NOMO-1 treated with dmso at 0.1 percent for 144 hours (cell line): ENCODE measurements around the gene FNDC11.
A peak's percentile ranks its signal among the peaks of the same experiment; 100 is the strongest.
"Not testable (repeated sequence)": the region's sequence is repeated elsewhere in the genome, so short reads cannot be mapped to it uniquely, and the experiment has no call there.

Experiments used
- DNase-seq: peaks from one replicate; lab custom pipeline; 2025; ENCODE audit not compliant: unreplicated experiment; lab: John Stamatoyannopoulos, UW

The FNDC11 gene

DNA sequence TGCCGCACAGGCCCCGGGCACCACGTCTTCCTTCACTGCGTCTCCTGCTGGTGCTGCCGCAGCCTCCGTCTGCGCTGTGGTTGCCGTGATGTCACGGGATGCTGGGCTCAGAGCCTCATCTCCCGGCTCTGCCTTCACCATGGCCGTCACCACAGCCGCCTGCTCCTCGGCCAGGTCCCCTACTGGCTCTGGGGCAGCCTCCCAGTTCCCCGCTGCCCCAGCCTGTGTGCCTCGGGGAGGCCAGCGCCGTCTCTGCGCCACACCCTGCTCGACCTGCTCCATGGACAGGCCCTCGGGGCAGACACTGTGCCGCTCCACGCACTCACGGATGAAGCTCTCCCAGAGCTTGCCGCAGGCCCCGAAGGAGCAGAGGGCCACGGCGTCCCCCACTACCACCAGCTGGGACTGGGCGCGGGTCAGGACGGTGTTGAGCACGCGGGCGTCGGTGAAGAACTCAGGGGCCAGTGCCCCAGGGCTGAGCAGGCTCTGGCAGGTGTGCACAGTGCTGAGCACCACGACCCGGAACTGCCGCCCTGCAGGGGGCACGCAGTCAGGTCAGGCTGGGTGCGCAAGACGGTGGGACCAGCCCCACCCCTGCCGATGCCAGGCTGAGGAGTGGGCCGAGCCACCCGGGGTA is 11.9 kb downstream of the FNDC11 start:
- no peak for DNase-seq

GRCh38 chr20:63566395-63567135 is 12.6 kb downstream of the FNDC11 start:
- no peak for DNase-seq

DNA sequence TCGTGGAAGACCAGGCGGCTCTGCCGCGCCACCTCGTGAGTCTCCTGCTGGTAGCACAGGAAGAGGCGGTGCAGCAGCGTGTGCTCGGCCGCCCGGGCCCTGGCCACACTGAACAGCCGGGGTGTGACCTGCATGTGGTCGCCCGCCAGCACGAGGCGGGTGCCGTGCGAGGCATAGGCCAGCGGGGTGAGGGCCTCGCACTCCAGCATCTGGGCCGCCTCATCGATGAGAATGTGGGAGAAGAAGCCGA is 13.1 kb downstream of the FNDC11 start:
- peak; percentile 37 for DNase-seq

DNA sequence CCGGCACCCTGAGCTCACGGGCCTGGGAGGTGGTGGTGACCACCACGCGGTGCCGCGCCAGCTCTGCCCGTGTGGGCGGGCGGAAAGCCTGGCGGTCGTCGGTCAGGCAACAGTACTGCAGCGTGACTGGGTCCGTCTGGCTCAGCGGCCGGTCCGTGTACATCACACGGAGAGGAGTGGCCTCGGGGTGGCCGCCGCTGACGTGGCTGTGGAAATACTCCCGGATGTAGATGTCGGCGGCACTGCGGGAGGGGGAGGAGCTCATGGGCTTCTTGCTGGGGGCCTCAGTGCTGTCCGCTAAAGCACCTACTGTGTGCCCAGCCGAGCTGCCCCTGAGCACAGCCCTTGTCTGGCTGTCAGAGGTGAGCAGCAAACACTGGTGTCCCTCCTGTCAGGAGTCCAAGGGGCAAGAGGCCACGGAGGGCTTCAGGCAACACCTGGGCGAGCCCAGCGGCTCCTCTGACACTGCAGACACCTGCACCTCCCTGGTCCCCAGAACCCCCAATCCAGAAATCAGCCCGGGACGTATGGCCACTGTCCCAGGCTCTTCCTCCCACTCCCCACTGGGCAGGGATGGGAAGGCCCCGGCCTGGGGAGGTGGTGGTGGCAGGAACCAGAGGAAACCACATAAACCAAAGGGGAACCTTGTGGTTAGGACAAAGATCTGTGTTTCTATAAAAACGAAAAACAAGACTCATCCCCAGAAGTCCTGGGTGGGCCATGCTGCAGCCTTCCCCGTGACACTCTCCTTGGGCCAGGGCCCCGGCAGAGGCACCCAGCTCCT is 13.6 kb downstream of the FNDC11 start:
- DNase-seq: peak; percentile 48

DNA sequence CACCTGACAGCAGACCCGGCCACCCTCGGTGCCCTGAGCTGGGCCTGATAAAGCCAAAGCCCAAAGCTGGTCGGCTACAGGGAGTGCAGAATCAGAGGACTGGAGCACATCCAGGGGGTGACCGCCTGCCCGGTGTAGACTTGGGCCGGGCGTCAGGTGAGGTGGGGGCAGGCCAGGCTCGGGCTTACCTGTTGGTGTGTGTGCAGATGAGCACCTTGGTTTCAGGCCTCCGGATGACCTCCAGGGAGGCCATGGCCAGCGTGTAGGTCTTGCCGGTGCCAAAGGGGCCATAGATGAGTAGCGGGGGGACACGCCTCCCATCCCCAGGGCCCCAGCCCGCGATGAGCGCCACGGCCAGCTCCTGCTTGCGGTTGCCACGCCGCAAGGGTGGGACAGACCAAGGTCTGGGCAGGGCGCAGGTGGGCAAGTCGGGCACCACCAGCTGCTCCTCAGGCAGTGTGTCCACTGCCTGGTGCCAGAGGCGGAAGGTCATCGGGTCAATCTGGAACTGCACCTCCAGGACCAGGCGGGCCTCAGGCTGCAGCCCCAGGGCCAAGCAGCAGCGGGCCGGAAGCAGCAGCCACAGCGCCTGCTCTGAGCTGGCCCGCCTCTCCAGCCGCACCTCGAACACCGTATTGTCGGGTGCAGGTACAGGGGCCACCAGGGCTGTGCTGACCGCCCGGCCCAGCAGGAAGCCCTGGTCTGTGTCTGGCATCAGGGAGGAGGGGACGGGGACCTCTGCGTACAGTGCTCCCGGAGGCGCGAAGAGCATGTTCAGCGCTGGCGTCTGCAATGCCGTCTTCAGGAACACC is 14.4 kb downstream of the FNDC11 start:
- no peak for DNase-seq

GRCh38 chr20:63568986-63569949 is 15.3 kb downstream of the FNDC11 start:
- DNase-seq: no peak

GRCh38 chr20:63570281-63571086 is 16.5 kb downstream of the FNDC11 start:
- no peak for DNase-seq

- not testable (repeated sequence) for DNase-seq
Observed at GRCh38 chr20:63571087-63571478, 17.1 kb downstream of the FNDC11 start.

DNA sequence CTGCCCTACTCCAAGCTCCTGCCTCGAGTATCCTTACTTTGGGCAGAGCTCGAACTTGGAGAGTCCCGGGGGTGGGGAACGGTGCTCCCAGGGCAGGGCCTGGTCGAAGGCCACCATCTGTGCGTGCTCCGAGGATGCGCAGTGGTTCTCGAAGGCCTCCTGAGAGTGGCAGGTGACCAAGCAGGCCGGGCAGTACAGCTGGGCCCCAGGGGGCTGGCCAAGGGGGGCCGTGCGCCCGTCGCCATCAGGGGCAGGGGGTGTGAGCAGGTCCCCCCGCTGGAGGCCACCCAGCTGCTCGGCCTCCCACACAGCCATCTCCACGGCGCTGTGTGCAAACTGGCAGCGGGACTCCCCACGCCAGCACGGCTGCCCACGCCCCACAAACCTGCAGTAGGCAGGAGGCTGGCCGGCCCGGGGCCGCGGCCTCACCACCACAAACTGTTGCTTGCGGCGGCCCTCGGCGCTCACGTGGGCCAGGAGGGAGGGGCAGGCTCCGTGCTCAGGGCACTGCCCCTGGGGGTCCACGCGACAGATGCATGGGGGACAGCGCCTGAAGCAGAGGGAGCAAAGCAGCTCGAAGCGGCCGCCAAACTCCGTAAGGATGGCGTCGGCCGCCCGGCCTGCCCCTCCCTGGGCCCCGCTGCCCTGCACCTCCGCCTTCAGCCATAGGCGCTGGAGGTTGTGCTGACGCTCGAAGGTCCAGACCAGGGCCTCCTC is 18.3 kb downstream of the FNDC11 start:
- DNase-seq: no peak

- no peak for DNase-seq
Observed at GRCh38 chr20:63572788-63573646, 19.1 kb downstream of the FNDC11 start.

DNA sequence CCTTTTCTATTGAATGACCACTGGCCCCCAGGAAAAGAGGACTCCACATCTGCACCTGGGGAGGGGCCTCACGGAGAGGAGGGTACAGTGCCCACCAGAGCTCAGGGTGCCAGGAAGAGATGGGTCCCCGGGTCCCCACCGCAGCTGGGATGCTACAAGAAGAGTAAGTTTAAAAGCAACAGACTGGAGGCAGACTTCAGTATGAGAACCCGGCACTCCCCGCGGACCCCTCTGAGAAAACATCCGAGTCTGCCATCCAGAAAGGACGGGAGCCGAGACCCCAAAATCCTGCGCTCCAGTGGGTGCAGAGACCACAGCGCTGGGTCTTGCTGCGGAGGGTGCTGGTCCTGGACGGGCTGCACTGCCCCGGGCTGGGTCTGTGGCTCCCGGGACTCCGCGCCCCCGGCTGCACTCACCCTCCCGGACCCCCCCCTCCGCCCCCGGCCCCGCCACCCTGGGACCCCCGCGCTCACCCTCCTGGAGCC is 19.7 kb downstream of the FNDC11 start:
- DNase-seq: no peak

- DNase-seq: peak; percentile 49
Observed at GRCh38 chr20:63574156-63574828, 20.3 kb downstream of the FNDC11 start, which contains the start of gene HELZ2. HELZ2 (minus strand) TSS chr20:63574239; CDS start chr20:63572385, 1,854 bp downstream.

GRCh38 chr20:63574829-63575743 is 21.1 kb downstream of the FNDC11 start:
- DNase-seq: no peak

- DNase-seq: no peak
Observed at GRCh38 chr20:63576311-63576710, 22.4 kb downstream of the FNDC11 start.

GRCh38 chr20:63577317-63577894 is 23.4 kb downstream of the FNDC11 start:
- DNase-seq: no peak
